ENCODE measurements around the gene ARHGAP36. TPM values are rescaled to one million over a fixed set of nuclear protein-coding genes. Genes with fewer than 3 reads are reported as not detected.

Gene ARHGAP36
- total and polyA plus RNA-seq, 2 donors (not counting 3 experiments of a cell fraction or from before 2014, with no cell fraction given) = not detected

- Histone ChIP-seq H2AFZ (ENCODE audit: low read depth, low read length) (no peak overlapping the region), H3K9me1 (replicated peaks; ENCODE audit: control insufficient read depth, extremely low read depth, insufficient read depth, low read length) (no peaks in the 10 kb centered on the region), H3K27me3 (ENCODE audit: control insufficient read depth in 2 of 2, insufficient read depth in 2 of 2, low read length in 2 of 2) (no peaks in the 10 kb centered on the region), H3K4me2 (ENCODE audit: insufficient read depth, low read length) (no peak overlapping the region), H3K79me2 (ENCODE audit: control insufficient read depth, insufficient read depth, low read length) (no peaks in the 10 kb centered on the region), H3K4me3 (replicated peaks in 1 of 3; ENCODE audit: insufficient read depth in 1 of 3, low read depth in 1 of 3, low read length in 3 of 3) (no peak overlapping the region), H3K27ac (ENCODE audit: insufficient read depth, low read depth, low read length) (no peak overlapping the region), H3K9ac (replicated peaks; ENCODE audit: extremely low read depth, insufficient read depth, low read length) (no peak overlapping the region), H4K20me1 (replicated peaks; ENCODE audit: control insufficient read depth, extremely low read depth, insufficient read depth, low read length) (no peaks in the 10 kb centered on the region), H3K9me3 (replicated peaks; ENCODE audit: control insufficient read depth, insufficient read depth, low read length) (no peaks in the 10 kb centered on the region), H3K36me3 (ENCODE audit: control insufficient read depth in 2 of 2, extremely low read depth in 1 of 2, insufficient read depth in 2 of 2, low read length in 2 of 2) (no peaks in the 10 kb centered on the region), H3K4me1 (ENCODE audit: control insufficient read depth, extremely low read depth, insufficient read depth, low read length) (no peaks in the 10 kb centered on the region)
- dilution Hi-C loops (cut with MboI; ENCODE audit: extremely low pct_ligation_motif_present, low sequenced_read_pairs) = no loop called here
- POLR2A ChIA-PET = no interaction called here
- FAIRE-seq (no peak), DNase-seq (ENCODE audit: low read depth, low spot score) (no peak)
- no TSS peak for BruUV-seq (replicated peaks)
- TF ChIP-seq FOS (IDR thresholded peaks at IDR 0.05; ENCODE audit: borderline replicate concordance, insufficient read depth, low read length) (no peak), MAX (IDR thresholded peaks at IDR 0.05; ENCODE audit: insufficient read depth, insufficient read length) (no peak), CTCF (IDR thresholded peaks at IDR 0.05; ENCODE audit: extremely low read depth in 1 of 2, insufficient read depth in 1 of 2, low read depth in 1 of 2, low read length in 2 of 2) (no peak), EZH2 (IDR thresholded peaks at IDR 0.05; ENCODE audit: borderline replicate concordance, low read depth, low read length, severe bottlenecking) (no peak), JUN (IDR thresholded peaks at IDR 0.05; ENCODE audit: borderline replicate concordance, insufficient read depth, insufficient read length, low read depth) (no peak), GATA2 (IDR thresholded peaks at IDR 0.05; ENCODE audit: insufficient read depth, insufficient read length, low read depth, low read length) (no peak), MYC (IDR thresholded peaks at IDR 0.05; ENCODE audit: low read depth, low read length) (no peak), POLR2AphosphoS5 (IDR thresholded peaks at IDR 0.05; ENCODE audit: insufficient read depth, low read depth, low read length) (no peak), POLR2A (IDR thresholded peaks at IDR 0.05; ENCODE audit: low read depth, low read length) (no peak)
- CTCF ChIA-PET = no interaction called here
- intact Hi-C loops (cut with micrococcal nuclease) = no loop called here
Observed at GRCh38 chrX:131034063-131034462, 24.1 kb upstream of the ARHGAP36 start.

Measured in endothelial cell of umbilical vein (primary cell).